GM18502 (cell line): ENCODE measurements around the gene BCS1L.

ENCODE experiments used
- ATAC-seq: cut with Tn5 transposase; IDR thresholded peaks from one replicate; pipeline ENCODE4 v1.9.1; 2021; ENCODE audit warnings: mild to moderate bottlenecking; ENCODE audit not compliant: unreplicated experiment, poor library complexity

Gene BCS1L, protein sequence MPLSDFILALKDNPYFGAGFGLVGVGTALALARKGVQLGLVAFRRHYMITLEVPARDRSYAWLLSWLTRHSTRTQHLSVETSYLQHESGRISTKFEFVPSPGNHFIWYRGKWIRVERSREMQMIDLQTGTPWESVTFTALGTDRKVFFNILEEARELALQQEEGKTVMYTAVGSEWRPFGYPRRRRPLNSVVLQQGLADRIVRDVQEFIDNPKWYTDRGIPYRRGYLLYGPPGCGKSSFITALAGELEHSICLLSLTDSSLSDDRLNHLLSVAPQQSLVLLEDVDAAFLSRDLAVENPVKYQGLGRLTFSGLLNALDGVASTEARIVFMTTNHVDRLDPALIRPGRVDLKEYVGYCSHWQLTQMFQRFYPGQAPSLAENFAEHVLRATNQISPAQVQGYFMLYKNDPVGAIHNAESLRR

DNA sequence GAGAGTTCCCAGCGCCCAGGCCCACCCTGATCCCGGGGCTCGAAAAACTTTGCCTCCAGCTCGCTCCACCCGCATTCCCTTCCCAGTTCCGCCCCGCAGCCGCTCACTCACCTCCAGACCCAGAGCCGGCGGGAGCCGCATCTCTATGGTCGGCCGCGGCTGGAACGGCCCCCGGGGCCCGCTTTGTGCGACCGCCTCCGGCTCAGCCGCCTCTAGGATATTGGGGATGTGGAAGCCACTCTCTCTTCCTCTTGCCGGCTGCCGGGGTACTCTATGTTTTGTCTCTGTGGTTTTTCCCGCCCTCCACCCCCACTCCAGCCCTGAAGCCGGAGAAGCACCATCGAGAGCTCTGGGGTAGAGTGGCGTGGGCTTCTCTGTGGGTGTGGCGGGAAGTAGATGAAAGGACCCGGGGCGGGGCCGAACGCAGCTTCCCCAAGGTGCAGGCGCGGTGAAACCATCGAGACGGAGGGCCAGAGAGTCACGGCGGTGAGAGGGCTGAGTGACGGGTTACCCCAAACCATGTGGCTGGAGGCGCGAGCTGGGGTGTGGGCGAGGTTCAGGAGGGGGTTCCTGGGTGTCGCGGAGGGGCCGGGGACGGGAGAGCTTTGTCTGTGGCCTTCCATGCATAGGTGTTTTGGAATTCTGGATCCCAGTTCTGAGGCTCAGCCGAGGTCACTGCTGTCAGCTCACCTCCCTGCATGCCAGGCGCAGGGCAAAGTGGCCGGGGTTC, at the start of gene BCS1L, which contains the start of gene ZNF142:
BCS1L (plus strand) TSS at position 426 of the 730 bp plus-strand sequence. CDS start 1,305 bp downstream, outside the sequence.
ZNF142 (minus strand) TSS at position 366 of the 730 bp plus-strand sequence. CDS start 3,194 bp downstream, outside the sequence.
- peak; percentile 93 for ATAC-seq

DNA sequence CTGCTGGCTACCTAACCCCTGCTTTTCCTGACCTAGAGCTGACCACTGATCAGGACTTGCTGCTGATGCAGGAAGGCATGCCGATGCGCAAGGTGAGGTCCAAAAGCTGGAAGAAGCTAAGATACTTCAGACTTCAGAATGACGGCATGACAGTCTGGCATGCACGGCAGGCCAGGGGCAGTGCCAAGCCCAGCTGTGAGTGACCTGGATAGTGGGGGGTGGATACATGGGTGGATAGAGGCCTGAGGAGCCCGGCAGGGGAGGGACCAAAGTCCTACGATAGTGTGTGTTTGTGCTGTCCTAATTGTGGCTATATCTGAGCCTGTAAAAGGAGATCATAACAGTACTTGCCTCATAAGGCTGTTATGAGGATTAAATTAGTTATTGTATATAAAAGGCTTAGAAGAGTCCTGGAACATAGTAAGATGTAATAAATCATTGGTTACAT, 43.6 kb upstream of the BCS1L start:
- no peak for ATAC-seq

DNA sequence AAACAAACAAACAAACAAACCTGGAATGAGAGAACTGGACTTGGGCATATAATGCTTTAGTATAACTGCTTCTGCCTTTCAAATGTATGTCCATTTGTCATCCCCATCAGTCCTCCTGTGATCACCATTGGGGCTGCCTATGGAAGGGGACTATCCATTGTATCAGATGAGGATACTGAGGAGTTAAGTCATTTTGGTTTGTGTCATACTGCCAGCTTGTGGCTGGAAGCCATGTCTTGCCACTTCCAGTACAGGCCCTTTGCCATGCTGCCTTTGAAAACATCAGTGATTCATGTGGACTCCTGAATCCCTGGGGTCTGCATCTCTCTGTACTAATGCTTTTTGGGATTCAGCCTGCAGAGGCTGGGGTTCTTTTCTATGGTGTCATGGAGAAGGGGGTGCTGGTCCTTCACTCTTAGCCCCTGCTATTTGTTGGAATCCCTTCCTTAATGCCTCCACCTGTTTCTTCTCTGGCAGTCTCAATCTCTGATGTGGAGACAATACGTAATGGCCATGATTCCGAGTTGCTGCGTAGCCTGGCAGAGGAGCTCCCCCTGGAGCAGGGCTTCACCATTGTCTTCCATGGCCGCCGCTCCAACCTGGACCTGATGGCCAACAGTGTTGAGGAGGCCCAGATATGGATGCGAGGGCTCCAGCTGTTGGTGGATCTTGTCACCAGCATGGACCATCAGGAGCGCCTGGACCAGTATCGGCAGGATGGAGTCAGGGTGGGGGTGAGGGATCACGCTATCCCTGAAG, 41.2 kb upstream of the BCS1L start:
- ATAC-seq, result no peak

DNA sequence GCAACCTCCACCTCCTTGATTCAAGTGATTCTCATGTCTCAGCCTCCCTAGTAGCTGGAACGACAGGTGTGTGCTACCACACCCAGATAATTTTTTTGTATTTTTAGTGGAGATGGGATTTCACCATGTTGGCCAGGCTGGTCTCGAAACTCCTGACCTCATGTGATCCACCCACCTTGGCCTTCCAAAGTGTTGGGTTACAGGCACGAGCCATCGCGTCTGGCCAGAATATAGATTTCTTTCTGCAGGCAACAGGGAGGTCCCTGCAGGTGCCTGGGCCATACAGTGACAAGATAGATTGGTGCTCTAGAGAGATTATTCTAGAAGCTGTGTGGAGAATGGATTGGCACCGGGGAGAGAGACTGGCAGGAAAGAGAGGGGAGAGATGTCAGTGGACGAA, 38.5 kb upstream of the BCS1L start:
- ATAC-seq, result no peak

DNA sequence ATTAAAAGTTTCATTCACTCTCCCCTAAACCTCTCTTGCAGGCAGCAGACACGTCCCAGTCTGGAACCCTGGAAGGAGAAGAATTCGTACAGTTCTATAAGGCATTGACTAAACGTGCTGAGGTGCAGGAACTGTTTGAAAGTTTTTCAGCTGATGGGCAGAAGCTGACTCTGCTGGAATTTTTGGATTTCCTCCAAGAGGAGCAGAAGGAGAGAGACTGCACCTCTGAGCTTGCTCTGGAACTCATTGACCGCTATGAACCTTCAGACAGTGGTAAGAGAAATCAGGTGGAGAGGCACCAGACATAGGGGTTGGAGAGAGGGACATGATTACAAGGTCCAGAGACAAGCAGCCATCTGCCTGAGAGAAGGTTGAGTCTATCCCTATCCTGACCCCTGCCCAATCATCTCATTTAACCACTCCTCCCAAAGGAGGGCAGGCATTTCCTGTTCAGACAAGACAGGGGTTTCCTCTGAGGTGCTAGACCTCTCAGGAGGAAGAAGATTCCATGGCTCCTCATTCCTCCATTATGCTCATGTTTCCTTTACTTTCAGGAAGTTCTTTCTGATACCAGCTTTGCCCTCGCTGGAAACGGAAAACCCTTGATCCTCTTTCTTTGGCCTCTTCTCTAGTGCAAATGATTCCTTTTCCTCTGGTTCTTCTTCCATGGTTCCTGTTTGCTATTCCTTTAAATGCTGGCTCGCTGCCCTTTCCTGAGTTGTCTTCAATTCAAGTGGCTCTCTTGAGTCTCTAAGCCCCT, 36.7 kb upstream of the BCS1L start:
- ATAC-seq, result no peak

DNA sequence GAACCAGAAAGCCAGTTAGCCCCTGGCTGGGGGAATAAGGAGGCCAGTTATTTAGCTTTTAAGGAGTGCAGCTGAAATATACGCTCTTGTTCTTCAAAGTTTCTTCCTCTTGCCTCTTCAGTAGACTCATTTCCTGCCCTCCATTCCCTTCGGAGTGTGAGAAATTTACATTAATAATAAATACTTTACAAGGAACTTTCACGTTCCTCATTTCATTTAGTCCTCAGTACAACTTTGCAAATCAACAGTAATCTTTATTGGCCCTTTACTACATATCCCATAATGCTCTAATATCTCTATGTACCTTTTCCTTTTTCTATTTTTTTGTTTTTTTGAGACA, 36.1 kb upstream of the BCS1L start:
- ATAC-seq, result no peak

DNA sequence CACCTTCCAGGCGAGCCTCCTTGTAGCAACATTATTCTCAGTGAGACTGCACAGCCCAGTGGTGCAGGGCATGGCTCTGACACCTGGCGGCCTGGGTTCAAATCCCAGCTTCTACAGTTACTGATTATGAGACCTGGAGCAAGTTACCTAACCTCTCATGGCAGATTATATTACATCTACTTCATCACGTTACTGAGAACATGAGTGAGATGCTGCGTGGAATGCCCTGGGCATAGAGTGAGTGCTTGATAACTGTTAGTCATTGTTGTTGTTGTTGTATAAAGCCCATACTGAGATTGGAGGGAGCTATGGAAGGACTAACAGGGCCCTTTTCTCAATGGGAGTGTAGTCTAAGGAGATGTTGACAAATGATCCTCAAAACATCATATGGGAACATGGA, 33.1 kb upstream of the BCS1L start:
- no peak for ATAC-seq

DNA sequence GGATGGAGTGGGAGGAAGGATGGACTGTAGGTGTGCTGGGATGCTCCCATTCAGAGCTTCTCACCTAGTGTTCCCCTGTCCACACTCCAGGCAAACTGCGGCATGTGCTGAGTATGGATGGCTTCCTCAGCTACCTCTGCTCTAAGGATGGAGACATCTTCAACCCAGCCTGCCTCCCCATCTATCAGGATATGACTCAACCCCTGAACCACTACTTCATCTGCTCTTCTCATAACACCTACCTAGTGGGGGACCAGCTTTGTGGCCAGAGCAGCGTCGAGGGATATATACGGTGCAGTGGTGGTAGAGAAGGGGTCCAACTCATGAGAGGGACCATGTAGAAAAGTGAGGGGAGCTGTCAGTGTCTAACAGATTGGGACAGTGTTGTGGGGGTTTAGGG, 31.5 kb upstream of the BCS1L start:
- no peak for ATAC-seq

DNA sequence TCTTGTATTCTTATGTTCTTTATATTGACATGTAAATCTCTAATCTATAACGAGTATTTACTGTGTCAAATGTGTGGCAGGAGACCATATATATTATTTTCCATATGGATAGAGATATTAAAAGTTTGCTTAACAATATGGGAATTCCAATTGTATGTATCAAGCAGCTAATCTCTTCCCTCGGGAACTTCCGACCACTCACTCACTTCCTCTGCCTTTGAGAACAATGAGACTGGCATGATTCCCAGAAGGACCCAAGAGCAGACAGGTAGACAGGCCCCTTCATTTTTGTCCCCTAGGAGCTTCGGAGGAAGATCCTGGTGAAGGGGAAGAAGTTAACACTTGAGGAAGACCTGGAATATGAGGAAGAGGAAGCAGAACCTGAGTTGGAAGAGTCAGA, 27.6 kb upstream of the BCS1L start:
- ATAC-seq, result no peak

DNA sequence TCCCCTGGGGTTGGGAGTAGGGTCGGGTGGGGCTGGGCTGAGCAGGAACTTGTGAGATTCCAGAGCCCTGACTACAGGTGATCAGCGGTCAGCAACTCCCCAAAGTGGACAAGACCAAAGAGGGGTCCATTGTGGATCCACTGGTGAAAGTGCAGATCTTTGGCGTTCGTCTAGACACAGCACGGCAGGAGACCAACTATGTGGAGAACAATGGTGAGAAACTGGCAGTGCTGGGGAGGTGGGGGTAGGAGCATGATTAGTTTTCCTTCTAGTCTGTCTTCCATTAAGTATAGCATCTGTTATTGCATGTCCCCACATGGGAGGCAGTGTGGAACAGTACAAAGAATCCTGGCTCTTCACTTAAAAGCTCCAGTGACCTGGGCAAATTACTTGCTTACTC, 23.8 kb upstream of the BCS1L start:
- no peak for ATAC-seq

DNA sequence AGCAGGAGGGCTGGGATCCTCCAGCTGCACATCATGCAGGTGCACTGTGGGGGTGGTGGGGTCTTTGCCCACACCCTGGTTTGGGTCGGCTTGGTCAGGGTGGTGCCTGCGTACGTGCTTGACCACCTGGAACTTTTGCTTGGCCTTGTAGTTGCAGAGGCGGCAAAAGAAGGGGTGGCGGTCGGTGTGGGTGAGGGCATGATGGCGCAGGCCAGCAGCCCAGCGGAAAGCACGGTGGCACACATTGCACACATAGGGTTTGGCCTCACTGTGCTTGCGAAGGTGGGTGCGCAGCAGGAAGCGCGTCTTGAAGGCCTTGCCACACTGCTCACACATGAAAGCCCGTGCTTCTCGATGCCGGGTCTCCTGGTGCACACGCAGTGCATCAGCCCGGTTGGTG, 21.1 kb upstream of the BCS1L start:
- no peak for ATAC-seq

DNA sequence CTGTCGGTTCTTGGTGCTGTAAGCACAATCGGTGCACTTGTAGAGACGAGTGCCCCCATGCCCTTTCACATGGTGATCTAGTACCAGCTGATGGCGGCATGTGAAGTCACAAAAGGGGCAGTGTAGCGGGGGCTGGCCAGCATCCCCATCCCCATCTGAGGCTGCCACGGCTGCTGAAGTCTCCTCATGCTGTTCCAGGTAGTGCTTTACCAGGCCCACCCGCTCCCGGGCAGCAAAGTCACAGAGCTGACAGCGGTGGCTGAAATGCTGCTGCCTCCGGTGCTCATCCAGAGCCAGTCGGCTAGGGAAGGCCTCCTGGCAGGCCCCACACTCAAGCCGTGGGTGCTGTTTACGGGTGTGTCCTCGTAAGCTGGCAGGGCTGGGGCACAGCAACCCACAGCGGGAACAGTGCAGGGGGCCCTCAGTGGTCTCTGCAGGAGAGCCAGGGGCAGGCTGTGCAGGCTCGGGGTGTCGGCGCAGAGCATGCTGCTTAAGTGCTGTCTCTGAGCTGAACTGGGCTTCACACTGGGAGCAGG, 17.3 kb upstream of the BCS1L start:
- no peak for ATAC-seq

DNA sequence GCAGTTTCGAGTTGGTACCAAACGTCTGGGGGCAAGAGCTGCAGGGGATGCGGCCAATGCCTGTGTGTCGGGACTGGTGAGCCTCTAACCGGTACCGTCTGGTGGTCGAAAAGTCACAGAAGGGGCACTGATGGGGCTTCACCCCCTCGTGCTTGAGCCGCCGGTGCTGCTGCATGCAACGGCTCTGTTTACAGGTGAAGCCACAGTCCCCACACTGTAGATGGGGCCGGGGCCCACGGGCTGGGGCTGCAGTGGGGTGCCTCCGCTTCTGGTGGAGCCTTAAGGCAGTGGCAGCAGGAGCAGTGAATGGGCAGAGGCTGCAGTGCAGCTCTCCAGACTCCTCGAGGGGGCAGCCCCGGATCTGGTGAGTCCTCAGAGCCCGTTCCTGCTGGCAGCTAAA, 16.7 kb upstream of the BCS1L start:
- no peak for ATAC-seq

DNA sequence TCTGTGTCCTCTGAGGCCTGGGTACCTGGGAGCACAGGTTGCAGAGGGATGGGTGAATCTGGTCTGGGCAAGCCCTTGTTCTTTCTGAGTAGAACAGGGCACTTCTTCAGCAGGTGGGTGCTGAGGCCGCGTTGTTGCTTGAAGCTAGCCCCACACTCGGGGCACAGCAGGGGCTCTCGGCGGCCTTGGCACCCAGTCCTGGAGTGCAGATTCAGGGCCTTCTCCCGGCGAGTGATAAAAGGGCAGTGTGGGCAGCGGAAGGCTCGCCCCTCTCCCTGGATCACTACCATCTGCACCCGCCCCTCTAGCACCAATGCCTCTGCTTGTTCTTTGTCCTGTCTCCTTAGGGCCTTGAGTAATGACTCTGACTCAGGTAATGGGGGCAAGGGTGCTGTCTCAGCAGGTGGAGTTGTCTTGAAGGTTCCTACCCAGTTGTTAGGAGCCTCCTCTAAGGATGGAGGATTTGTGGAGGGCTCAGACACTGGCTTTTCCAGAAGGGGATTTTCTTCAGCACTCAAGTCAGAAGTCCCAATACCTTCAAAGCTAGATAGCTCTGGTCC, 15.7 kb upstream of the BCS1L start:
- ATAC-seq, result no peak

DNA sequence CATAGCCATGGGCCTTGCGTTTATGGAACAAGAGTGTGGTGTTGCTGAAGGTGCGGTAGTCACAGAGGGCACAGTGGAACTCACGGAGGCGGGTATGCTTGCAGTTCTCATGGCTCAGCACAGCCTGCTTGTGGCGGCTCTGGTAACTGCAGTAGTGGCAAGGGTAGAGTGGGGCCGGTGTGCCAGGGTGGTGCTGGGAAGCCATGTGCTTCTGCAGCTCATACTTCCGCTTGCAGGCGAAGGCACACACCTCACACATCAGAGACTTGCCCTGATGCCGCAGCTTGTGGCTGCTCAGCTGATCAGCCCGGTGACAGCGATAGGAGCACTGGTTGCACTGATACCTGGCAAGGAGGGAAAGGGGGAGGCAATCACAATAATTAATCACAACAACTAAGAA, 14.8 kb upstream of the BCS1L start:
- ATAC-seq, result no peak

DNA sequence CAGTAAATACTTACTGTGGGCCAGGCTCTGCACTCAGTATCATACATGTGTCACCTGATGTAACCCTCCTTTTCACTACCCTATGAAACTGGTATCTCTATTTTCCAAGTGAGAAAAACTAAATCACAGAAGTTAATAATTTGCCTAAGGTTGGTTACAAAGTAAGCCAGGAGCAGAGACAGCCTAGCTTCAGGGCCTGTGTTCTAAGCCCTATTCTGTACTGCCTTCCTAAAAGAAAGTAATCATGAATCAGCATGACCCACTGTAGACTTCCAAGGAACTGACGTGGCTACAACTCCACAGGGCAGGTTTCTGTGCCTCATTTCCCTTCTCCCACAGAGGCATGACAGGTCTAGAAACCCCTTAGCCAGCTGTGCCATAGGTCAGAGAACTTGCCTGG, 14.4 kb upstream of the BCS1L start:
- ATAC-seq, result no peak

DNA sequence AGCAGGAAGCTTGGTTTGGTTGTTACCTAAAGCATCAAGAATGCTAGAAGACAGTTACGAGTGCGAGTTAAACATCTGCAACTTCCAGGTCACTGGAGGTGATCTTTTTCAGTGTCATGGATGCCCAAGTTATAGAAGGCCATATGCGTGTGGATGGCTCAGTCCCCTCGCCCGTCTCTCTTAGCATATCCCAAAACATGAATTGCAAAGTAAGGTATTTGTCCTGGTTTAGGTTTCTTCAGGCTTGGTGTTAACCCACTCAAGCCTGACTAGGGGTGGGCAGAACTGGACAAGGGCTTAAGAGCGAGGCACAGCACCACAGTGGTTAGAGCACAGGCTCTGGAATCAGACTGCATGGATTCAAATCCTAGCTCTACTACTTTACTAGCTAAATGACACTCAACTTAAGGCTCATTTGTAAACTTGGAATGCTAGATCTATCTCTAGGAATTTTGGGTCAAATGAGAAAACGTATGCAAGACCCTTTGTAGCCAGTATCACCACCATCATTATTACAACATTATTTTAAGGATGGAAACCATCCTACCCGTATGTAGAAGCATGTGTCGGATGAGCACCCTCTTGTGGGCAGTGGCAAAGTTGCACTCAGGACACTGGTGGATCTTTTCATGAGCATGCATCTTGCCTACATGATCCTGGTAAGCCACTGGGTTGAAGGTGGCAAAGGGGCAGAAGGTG, 11.2 kb upstream of the BCS1L start:
- ATAC-seq, result peak; percentile 59

DNA sequence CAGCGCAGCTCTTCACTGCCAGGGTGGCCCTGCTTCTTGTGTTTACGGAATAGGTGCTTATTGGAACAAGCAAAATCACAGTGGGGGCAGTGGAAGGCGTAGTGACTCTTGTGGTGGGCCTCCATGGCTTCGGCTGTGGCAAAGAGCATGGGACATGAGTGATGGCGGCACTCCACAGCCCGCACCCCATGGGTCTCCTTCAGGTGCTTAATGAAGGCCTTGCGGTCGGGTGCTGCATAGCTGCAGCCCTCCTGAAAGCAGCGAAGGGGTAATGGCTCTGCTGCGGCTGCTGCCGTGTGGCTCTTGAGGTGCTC, 10.7 kb upstream of the BCS1L start:
- no peak for ATAC-seq

DNA sequence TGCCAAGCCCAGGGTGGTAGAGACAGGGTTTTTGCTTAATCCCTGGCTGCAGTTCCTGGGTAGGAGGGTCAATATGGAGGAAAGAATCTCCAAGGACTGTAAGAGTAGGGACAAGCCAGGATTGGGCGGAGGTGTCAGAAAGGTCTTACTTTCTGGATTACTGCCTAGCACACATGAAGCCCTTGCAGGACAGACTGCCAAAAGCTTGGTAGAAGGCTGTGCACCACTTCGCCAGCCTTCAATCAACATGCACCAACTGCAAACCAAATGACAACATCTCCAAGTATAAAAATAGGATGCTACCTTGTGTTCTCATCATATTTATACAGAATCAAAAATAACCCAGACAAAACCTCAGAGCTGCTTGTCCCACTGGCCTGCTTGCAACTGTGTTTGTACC, 3.7 kb upstream of the BCS1L start:
- no peak for ATAC-seq
